ENCODE results near the gene PI4KA. TPM values are rescaled to one million over a fixed set of nuclear protein-coding genes. Genes with fewer than 3 reads are reported as not detected.

Gene PI4KA
- total RNA-seq, 4 donors from 2014 or later, result 62.1 to 97.2 (median 86.9) TPM

- TF ChIP-seq, protein P1, sequence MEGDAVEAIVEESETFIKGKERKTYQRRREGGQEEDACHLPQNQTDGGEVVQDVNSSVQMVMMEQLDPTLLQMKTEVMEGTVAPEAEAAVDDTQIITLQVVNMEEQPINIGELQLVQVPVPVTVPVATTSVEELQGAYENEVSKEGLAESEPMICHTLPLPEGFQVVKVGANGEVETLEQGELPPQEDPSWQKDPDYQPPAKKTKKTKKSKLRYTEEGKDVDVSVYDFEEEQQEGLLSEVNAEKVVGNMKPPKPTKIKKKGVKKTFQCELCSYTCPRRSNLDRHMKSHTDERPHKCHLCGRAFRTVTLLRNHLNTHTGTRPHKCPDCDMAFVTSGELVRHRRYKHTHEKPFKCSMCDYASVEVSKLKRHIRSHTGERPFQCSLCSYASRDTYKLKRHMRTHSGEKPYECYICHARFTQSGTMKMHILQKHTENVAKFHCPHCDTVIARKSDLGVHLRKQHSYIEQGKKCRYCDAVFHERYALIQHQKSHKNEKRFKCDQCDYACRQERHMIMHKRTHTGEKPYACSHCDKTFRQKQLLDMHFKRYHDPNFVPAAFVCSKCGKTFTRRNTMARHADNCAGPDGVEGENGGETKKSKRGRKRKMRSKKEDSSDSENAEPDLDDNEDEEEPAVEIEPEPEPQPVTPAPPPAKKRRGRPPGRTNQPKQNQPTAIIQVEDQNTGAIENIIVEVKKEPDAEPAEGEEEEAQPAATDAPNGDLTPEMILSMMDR (IDR thresholded peaks at IDR 0.05), result no peak
- DNase-seq (ENCODE audit: low spot score), result no peak
- no peak for ATAC-seq (ENCODE audit: low FRiP score)
Observed at GRCh38 chr22:20802922-20803553, 55.6 kb downstream of the PI4KA start.

DNA sequence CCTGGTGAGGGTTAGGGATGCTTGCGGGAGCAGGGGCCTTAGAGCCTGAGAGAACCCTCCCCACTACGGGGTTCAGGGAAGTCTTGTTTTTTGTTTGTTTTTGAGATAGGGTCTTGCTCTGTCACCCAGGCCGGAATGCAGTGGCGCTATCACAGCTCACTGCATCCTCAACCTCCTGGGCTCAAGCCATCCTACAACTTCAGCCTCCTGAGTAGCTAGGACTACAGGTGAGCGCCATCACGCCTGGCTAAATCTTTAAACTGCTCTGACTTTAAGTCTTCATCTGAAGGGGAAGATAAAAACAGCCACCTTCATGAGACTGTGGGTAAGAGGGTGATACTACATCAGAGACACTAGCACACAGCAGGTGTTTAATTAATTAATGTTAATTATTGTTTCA lies 56.2 kb downstream of the PI4KA start:
- ATAC-seq (ENCODE audit: low FRiP score), result no peak
- no peak for DNase-seq (ENCODE audit: low spot score)
- TF ChIP-seq, protein P1 (IDR thresholded peaks at IDR 0.05), result no peak

GRCh38 chr22:20799449-20799848 lies 59.2 kb downstream of the PI4KA start:
- ATAC-seq (ENCODE audit: low FRiP score), result no peak

DNA sequence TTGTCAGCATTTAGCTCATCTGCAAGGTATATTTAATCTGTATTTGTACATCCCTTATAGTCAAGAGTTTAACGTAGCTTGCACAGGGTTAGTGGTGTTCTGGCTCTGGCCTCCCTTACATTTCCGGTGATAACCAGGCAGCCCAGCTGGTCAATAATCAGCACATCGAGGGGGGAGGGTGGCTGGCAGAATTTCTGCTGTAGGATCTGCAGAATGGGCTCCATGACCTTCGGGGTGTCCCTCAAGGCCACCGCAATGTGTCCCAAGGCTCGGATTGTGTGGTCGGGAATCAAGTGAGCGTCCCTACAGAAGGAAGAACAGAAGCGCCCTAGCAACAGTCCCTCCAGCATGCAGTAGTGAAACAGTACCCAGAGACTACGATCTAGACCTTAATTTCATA lies 59.6 kb downstream of the PI4KA start:
- TF ChIP-seq, protein P1 (IDR thresholded peaks at IDR 0.05), result no peak
- ATAC-seq (ENCODE audit: low FRiP score) (no peak), DNase-seq (ENCODE audit: low spot score) (no peak)

More at GRCh38 chr22:20799449-20799848, 59.2 kb downstream of the PI4KA start:
- DNase-seq (ENCODE audit: low spot score), result no peak
- TF ChIP-seq, protein P1 (IDR thresholded peaks at IDR 0.05), result no peak

DNA sequence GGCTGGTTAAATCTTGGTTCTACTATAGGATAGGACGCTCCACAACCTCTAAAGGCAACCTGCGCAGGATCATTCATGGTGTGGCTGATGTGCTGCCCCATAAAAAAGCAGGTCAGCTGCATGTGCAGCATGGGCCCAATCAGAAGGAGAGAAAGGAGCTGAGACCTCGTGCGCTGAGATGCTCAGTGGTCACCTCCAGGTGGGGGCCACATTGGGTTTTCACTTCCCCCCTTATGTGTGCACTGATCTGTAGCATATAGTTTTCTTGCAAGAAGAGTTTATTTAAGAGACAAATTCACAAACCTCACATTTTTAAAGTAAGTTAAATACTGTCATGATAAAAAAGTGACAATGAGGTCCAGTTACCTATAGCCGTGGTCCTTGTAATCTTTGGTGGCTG lies 60.4 kb downstream of the PI4KA start:
- TF ChIP-seq, protein P1 (IDR thresholded peaks at IDR 0.05), result no peak
- DNase-seq (ENCODE audit: low spot score), result no peak
- no peak for ATAC-seq (ENCODE audit: low FRiP score)

DNA sequence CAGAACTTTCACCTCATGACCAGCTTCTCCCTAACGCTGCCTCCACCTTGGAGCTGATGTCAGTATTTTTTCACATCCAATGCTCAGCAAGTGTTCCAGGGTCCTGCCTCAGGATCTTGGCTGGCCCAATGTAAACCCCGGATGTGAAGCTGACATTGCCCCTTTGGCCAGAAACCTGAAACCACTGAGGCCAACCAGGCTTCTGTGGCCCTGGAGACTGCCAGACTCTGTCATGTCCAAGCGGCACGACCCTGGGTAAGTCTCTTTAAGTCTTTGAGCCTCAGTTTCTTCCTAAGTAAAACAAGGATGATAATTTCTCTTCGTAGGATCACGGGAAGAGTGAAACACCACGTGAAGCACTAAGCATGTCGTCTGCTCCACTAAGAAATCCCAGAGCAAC lies 61.9 kb downstream of the PI4KA start:
- ATAC-seq (ENCODE audit: low FRiP score) (no peak), DNase-seq (ENCODE audit: low spot score) (no peak)
- TF ChIP-seq, protein P1 (IDR thresholded peaks at IDR 0.05), result no peak

DNA sequence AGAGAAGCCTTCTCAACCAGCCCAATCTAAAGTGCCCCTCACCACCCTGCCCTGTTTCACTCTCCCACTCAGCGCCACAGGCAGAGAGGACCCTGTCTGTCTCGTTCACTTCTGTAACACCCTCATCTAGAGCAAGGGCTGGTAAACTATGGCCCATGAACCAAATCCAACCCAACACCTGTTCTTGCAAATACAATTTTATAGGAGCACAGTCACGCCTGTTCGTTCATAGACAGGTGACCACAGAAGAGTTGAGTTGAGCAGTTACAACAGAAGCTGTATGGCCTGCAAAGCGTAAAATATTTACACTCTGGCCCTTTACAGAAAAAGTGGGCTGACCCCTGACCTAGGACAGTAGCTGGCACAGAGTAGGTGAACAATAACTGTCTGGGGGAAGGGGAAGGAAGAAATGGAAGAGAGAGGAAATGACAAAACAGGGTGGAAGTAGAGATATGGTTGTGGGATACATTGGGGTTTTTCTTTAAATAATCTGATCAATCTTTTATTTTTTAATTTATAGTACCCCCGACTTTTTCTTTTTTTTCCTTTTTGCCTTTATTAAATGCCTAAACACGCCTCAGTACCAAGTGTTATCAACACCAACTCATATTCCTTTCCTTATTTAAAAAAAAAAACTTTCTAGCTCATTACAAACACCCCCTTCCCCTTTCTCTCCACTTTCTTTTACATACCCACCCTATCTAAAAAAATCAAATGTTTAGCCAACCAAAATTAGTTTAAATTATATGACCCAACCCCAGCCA lies 63.8 kb downstream of the PI4KA start:
- no peak for ATAC-seq (ENCODE audit: low FRiP score)
- TF ChIP-seq, protein P1 (IDR thresholded peaks at IDR 0.05), result no peak
- no peak for DNase-seq (ENCODE audit: low spot score)

All from omental fat pad (tissue), 4 donors.